Astrocyte (in vitro differentiated cells and primary cell): Measurements from ENCODE around the gene CACNA1C.

Experiments
- CTCF ChIP-seq: IDR thresholded peaks from 2 replicates; pipeline ENCODE4 v1.5.1; 2011; ENCODE audit warnings: low read depth, mild to moderate bottlenecking, inconsistent platforms, low read length, moderate library complexity; ENCODE audit not compliant: insufficient read depth
- EZH2 ChIP-seq: IDR thresholded peaks from 2 replicates; pipeline ENCODE4 v1.6.1; 2012; ENCODE audit warnings: mild to moderate bottlenecking, low read length, inconsistent platforms; ENCODE audit not compliant: insufficient read depth

DNA sequence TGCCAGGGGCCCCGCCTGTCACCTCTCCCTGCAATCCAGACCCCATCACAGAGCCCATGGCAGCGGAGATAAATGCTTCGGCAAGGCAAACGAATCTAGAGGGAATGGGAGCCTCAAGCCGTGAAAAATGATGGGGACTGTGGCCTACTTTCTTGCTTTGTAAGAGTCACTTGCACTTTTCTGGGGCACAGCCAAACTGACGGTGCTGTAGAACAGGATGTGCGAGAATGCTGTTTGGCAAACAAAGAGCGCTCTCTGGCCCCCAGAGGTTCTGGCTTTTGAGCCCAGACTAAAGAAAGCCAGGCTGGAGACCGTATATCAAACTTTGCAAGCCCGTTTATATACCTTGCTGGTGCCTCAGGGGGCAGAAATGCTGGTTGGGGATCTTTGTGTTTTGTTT, 108.7 kb downstream of the CACNA1C start:
- no peak for TF ChIP-seq CTCF
- no peak for TF ChIP-seq EZH2
